Stomach (tissue), 4 donors: ENCODE data around the gene COQ3.

Source experiments
- CTCF ChIP-seq, 7 experiments: fragments of 450-650 bp in 4 of 7; fragments of 200-600 bp in 3 of 7; sonication (generic) in 3 of 7; IDR thresholded peaks; one replicate each; pipeline ENCODE4 v1.5.1; 2016 to 2019; ENCODE audit warnings: antibody characterized with exemption in 7 of 7, control low read depth in 2 of 7, mild to moderate bottlenecking in 1 of 7
- POLR2A ChIP-seq, 4 donors: fragments of 450-650 bp; IDR thresholded peaks; one replicate each; pipeline ENCODE4 v1.6.1; 2016; ENCODE audit warnings: antibody characterized with exemption in 4 of 4, control low read depth in 2 of 4, mild to moderate bottlenecking in 1 of 4, moderate library complexity in 1 of 4
- POLR2AphosphoS5 ChIP-seq, 3 donors: sonication (generic); formaldehyde crosslinking; IDR thresholded peaks; one replicate each; pipeline ENCODE4 v1.6.1; 2016; ENCODE audit warnings: antibody characterized with exemption in 3 of 3

- no peak for TF ChIP-seq POLR2AphosphoS5 (IDR thresholded peaks at IDR 0.05)
- TF ChIP-seq CTCF (IDR thresholded peaks at IDR 0.05): no peak
- no peak for TF ChIP-seq POLR2A (IDR thresholded peaks at IDR 0.05)
Observed at GRCh38 chr6:99412065-99412464, 18.1 kb upstream of the COQ3 start.
